ENCODE results near the gene SRF. TPM values are rescaled to one million over a fixed set of nuclear protein-coding genes. Genes with fewer than 3 reads are reported as not detected.

SRF gene
- total RNA-seq, 3 donors from 2014 or later: 19.5 to 87.1 (median 26.3) TPM

- TF ChIP-seq CTCF (IDR thresholded peaks at IDR 0.05): no peak
- H3K4me3 ChIP-seq: no peak overlapping the region
- ATAC-seq (no peak), DNase-seq (no peak)
- no peaks in the 10 kb centered on the region for H3K36me3 ChIP-seq (ENCODE audit: low read depth)
- no peaks in the 10 kb centered on the region for H3K9me3 ChIP-seq
- intact Hi-C loops (cut with DNase I, micrococcal nuclease): no loop called here
- no peaks in the 10 kb centered on the region for H3K4me1 ChIP-seq (ENCODE audit: low read depth)
Measured at GRCh38 chr6:43207286-43207685, 36.2 kb downstream of the SRF start.

GRCh38 chr6:43211955-43212354 is 40.9 kb downstream of the SRF start:
- Histone ChIP-seq H3K4me3 (no peak overlapping the region), H3K9me3 (no peaks in the 10 kb centered on the region), H3K4me1 (ENCODE audit: low read depth) (no peaks in the 10 kb centered on the region), H3K36me3 (ENCODE audit: low read depth) (no peaks in the 10 kb centered on the region)
- peak; percentile 77 for ATAC-seq
- DNase-seq: peak in 1 of 3 donors; percentile 54
- intact Hi-C loops (cut with DNase I, micrococcal nuclease): no loop called here
- TF ChIP-seq CTCF (IDR thresholded peaks at IDR 0.05): no peak

GRCh38 chr6:43213431-43213830 is 42.4 kb downstream of the SRF start:
- no peak for ATAC-seq
- TF ChIP-seq CTCF (IDR thresholded peaks at IDR 0.05): no peak
- DNase-seq: no peak
- no peaks in the 10 kb centered on the region for H3K9me3 ChIP-seq
- no peak overlapping the region for H3K4me3 ChIP-seq
- no peaks in the 10 kb centered on the region for H3K36me3 ChIP-seq (ENCODE audit: low read depth)
- intact Hi-C loops (cut with DNase I, micrococcal nuclease): no loop called here
- H3K4me1 ChIP-seq (ENCODE audit: low read depth): no peaks in the 10 kb centered on the region

- Histone ChIP-seq H3K4me1 (ENCODE audit: low read depth) (no peaks in the 10 kb centered on the region), H3K4me3 (no peak overlapping the region), H3K9me3 (no peaks in the 10 kb centered on the region), H3K36me3 (ENCODE audit: low read depth) (no peaks in the 10 kb centered on the region)
- no peak for DNase-seq
- intact Hi-C loops (cut with DNase I, micrococcal nuclease): no loop called here
- no peak for ATAC-seq
- no peak for TF ChIP-seq CTCF (IDR thresholded peaks at IDR 0.05)
Measured at GRCh38 chr6:43215066-43215465, 44.0 kb downstream of the SRF start.

GRCh38 chr6:43216200-43216599 is 45.1 kb downstream of the SRF start:
- Histone ChIP-seq H3K4me3 (no peak overlapping the region), H3K36me3 (ENCODE audit: low read depth) (no peaks in the 10 kb centered on the region), H3K9me3 (no peaks in the 10 kb centered on the region), H3K4me1 (ENCODE audit: low read depth) (no peaks in the 10 kb centered on the region)
- no peak for DNase-seq
- ATAC-seq: no peak
- no peak for TF ChIP-seq CTCF (IDR thresholded peaks at IDR 0.05)
- intact Hi-C loops (cut with DNase I, micrococcal nuclease): no loop called here

GRCh38 chr6:43217351-43217750 is 46.3 kb downstream of the SRF start:
- ATAC-seq (no peak), DNase-seq (no peak)
- Histone ChIP-seq H3K9me3 (no peaks in the 10 kb centered on the region), H3K36me3 (ENCODE audit: low read depth) (no peaks in the 10 kb centered on the region), H3K4me3 (no peak overlapping the region), H3K4me1 (ENCODE audit: low read depth) (no peaks in the 10 kb centered on the region)
- TF ChIP-seq CTCF (IDR thresholded peaks at IDR 0.05): no peak
- intact Hi-C loops (cut with DNase I, micrococcal nuclease): no loop called here

All from mucosa of descending colon (tissue), 3 donors.